GM12878 (cell line): ENCODE results near the gene WWOX.

Experiments
- ASH2L ChIP-seq: fragments of 300-600, 200-600 bp; sonication (generic); IDR thresholded peaks from 2 replicates; pipeline ENCODE4 v1.6.1; 2017; ENCODE audit warnings: low read depth, mild to moderate bottlenecking, borderline replicate concordance
- BCL11A ChIP-seq: IDR thresholded peaks from 2 replicates; pipeline ENCODE4 v1.6.1; 2011; ENCODE audit warnings: low read depth, low read length
- CTCF ChIP-seq, 3 experiments: IDR thresholded peaks in 2 of 3; conservative IDR thresholded peaks in 1 of 3; 2 replicates each; pipeline ENCODE4 v1.5.1; 2011; ENCODE audit warnings: low read depth in 3 of 3, low read length in 3 of 3, mild to moderate bottlenecking in 3 of 3, control low read depth in 2 of 3, moderate library complexity in 2 of 3, inconsistent platforms in 1 of 3, mixed read lengths in 1 of 3; ENCODE audit not compliant: control insufficient read depth in 2 of 3, insufficient read depth in 1 of 3; ENCODE audit errors: extremely low read depth in 1 of 3
- EP300 ChIP-seq, 2 experiments: fragments of 150-350 bp in 1 of 2; IDR thresholded peaks; 2 replicates each; pipeline ENCODE4 v1.6.1; 2011 to 2012; ENCODE audit warnings: low read depth in 2 of 2, low read length in 2 of 2, borderline replicate concordance in 1 of 2, improper control_type of control experiment in 1 of 2, inconsistent platforms in 1 of 2; ENCODE audit not compliant: control insufficient read depth in 1 of 2
- SP1 ChIP-seq: IDR thresholded peaks from one replicate; pipeline ENCODE4 v1.6.1; 2011; ENCODE audit warnings: low read depth, low read length

GRCh38 chr16:78257376-78257728 is 157.9 kb downstream of the WWOX start:
- TF ChIP-seq ASH2L (no peak), CTCF (IDR thresholded peaks at IDR 0.05 in 2 of 3, conservative IDR thresholded peaks at IDR 0.05 in 1 of 3; ENCODE audit: control insufficient read depth in 2 of 3, extremely low read depth in 1 of 3, insufficient read depth in 1 of 3, low read depth in 3 of 3, low read length in 3 of 3) (no peak), SP1 (no peak), BCL11A (no peak), EP300 (IDR thresholded peaks at IDR 0.05; ENCODE audit: borderline replicate concordance in 1 of 2, control insufficient read depth in 1 of 2, low read depth in 2 of 2, low read length in 2 of 2) (no peak)
